CD4-positive, alpha-beta memory T cell (primary cell): ENCODE data around the gene HSPA12B. TPM values are rescaled to one million over a fixed set of nuclear protein-coding genes. Genes with fewer than 3 reads are reported as not detected.

ENCODE experiments used
- CTCF ChIA-PET: fragments of 350-600 bp; sonication (Branson Sonifier 250); formaldehyde crosslinking; loops from one replicate; lab custom pipeline; 2021; ENCODE audit warnings: inconsistent platforms; ENCODE audit not compliant: partially characterized antibody; lab: Charles Lee
- POLR2A ChIA-PET: fragments of 350-600 bp; sonication (Branson Sonifier 250); formaldehyde crosslinking; loops from one replicate; lab custom pipeline; 2021; ENCODE audit not compliant: partially characterized antibody; lab: Charles Lee
- DNase-seq, 5 donors: peaks; one replicate each; pipeline versions ENCODE4 v3.0.0 to v3.0.0-alpha.2; 2020 to 2022; ENCODE audit warnings: mixed read lengths in 1 of 5
- H3K27ac ChIP-seq: one replicate; pipeline ENCODE4 v1.7.0; 2013; ENCODE audit warnings: low read depth, low read length
- H3K27me3 ChIP-seq: 2 replicates; pipeline ENCODE4 v1.7.0; 2013; ENCODE audit warnings: mild to moderate bottlenecking, low read length, moderate library complexity; ENCODE audit not compliant: insufficient read depth
- H3K36me3 ChIP-seq: 2 replicates; pipeline ENCODE4 v1.7.0; 2013; ENCODE audit warnings: mild to moderate bottlenecking, low read length, moderate library complexity; ENCODE audit not compliant: insufficient read depth
- H3K4me1 ChIP-seq: 2 replicates; pipeline ENCODE4 v1.7.0; 2013; ENCODE audit warnings: mild to moderate bottlenecking, low read length, moderate library complexity; ENCODE audit not compliant: insufficient read depth
- H3K4me3 ChIP-seq, 2 donors: one replicate each; pipeline ENCODE4 v1.7.0; 2013; ENCODE audit warnings: low read length in 2 of 2, mild to moderate bottlenecking in 1 of 2
- H3K9me3 ChIP-seq, 2 donors: one replicate each; pipeline ENCODE4 v1.7.0; 2013; ENCODE audit warnings: low read length in 2 of 2, control low read depth in 1 of 2; ENCODE audit not compliant: control insufficient read depth in 1 of 2
- H3K27ac Mint-ChIP-seq, 7 donors: one replicate each; pipeline ENCODE4 v1.8.0; 2020 to 2021; ENCODE audit warnings: mixed read lengths in 7 of 7, mild to moderate bottlenecking in 6 of 7, inconsistent platforms in 3 of 7, moderate library complexity in 3 of 7
- H3K27me3 Mint-ChIP-seq, 2 donors: one replicate each; pipeline ENCODE4 v1.8.0; 2020 to 2021; ENCODE audit warnings: mixed read lengths in 2 of 2
- H3K36me3 Mint-ChIP-seq, 2 donors: one replicate each; pipeline ENCODE4 v1.8.0; 2020 to 2021; ENCODE audit warnings: mixed read lengths in 2 of 2, inconsistent platforms in 1 of 2, mild to moderate bottlenecking in 1 of 2
- H3K4me1 Mint-ChIP-seq, 4 donors: one replicate each; pipeline ENCODE4 v1.8.0; 2020 to 2021; ENCODE audit warnings: mixed read lengths in 4 of 4, mild to moderate bottlenecking in 1 of 4
- H3K4me3 Mint-ChIP-seq, 8 donors: one replicate each; pipeline ENCODE4 v1.8.0; 2020 to 2021; ENCODE audit warnings: mixed read lengths in 8 of 8, mild to moderate bottlenecking in 7 of 8, moderate library complexity in 6 of 8, inconsistent platforms in 3 of 8
- H3K9me3 Mint-ChIP-seq, 8 donors: one replicate each; pipeline ENCODE4 v1.8.0; 2020 to 2021; ENCODE audit warnings: mixed read lengths in 8 of 8, mild to moderate bottlenecking in 5 of 8, inconsistent platforms in 3 of 8, moderate library complexity in 1 of 8
- intact Hi-C: fragments of 100-400 bp; cut with micrococcal nuclease; formaldehyde crosslinking; loops from one replicate; pipeline ENCODE4 v1.15.1; 2023
- polyA plus RNA-seq, 2 donors: library from polyadenylated mRNA; unstranded; fragments of 300-500 nt; fragmentation: Illumina TruSeq; gene quantifications; one replicate each; pipeline ENCODE4 v1.2.3, GENCODE V29; 2021
- total RNA-seq, 2 experiments: library from RNA; stranded (reverse); gene quantifications; one replicate each; pipeline ENCODE4 v1.2.3, GENCODE V29; 2021

Gene HSPA12B
- total and polyA plus RNA-seq, 4 experiments from 2014 or later, result 0.22 TPM; not detected in 3

DNA sequence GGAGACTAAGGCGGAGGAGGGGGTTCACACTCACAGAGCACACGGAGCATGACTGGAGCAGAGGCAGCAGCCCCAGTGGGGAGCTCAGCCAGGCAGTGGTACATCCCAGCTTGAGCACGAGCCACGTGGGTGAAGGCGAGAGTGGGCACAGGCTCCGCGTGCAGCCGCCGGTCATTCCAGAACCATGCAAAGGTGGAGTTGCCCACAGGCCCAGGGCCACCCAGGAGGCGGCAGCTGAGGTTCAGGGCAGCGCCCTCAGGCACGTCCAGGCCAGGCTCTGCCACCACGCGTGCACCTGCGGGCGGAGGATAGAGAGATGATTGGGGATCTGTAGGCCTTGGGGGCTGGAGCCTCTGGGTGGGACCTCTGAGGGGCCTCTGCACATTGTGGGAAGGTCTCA, 41.2 kb upstream of the HSPA12B start:
- Histone ChIP-seq H3K27me3 (no peaks in the 10 kb centered on the region), H3K4me3 (no peak overlapping the region), H3K9me3 (no peaks in the 10 kb centered on the region), H3K27ac (no peak overlapping the region), H3K36me3 (no peaks in the 10 kb centered on the region), H3K4me1 (no peaks in the 10 kb centered on the region)
- H3K27ac Mint-ChIP-seq, result no peak overlapping the region
- H3K27me3 Mint-ChIP-seq, result peaks cover 5% of the 10 kb centered on the region in 2 donors
- H3K4me1 Mint-ChIP-seq, result no peaks in the 10 kb centered on the region
- DNase-seq, result no peak
- POLR2A ChIA-PET, result no interaction called here
- no peaks in the 10 kb centered on the region for H3K36me3 Mint-ChIP-seq
- H3K9me3 Mint-ChIP-seq, result peaks cover 0 to under 1% (median 0%) of the 10 kb centered on the region in 8 donors
- intact Hi-C loops, result no loop called here
- H3K4me3 Mint-ChIP-seq, result no peak overlapping the region
- CTCF ChIA-PET, result no interaction called here

DNA sequence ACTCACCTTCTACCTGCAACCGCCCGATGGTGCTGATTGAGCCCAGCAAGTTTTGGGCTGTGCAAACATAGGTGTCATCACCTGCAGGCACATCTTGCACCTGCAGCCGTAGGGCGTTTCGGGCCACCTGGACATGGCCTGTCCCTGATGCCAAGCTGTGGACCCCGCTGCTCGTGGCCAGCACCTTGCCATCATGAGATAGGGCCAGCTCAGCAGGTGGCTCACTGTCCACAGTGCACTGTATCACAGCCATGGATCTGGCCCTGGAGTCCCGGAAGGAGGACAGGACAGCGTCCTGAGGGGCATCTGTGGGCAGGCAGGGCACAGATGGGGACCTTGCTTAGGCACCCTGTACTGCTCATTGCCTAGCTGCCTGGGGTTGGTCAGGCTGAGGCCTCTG, 40.6 kb upstream of the HSPA12B start:
- Histone ChIP-seq H3K27me3 (no peaks in the 10 kb centered on the region), H3K27ac (no peak overlapping the region), H3K9me3 (no peaks in the 10 kb centered on the region), H3K4me3 (no peak overlapping the region), H3K36me3 (no peaks in the 10 kb centered on the region), H3K4me1 (no peaks in the 10 kb centered on the region)
- DNase-seq, result no peak
- Mint-ChIP-seq H3K36me3 (no peaks in the 10 kb centered on the region), H3K4me1 (no peaks in the 10 kb centered on the region), H3K4me3 (no peak overlapping the region), H3K27me3 (peaks cover 2 to 3% of the 10 kb centered on the region in 2 donors), H3K9me3 (peaks cover 0 to 2% (median 0%) of the 10 kb centered on the region in 8 donors), H3K27ac (no peak overlapping the region)
- ChIA-PET CTCF (interaction anchor here (0.9 kb wide), 1 partner anchor 19 kb away, joined by 5 read pairs; no protein-coding TSS in a partner anchor), POLR2A (no interaction called here)
- intact Hi-C loops, result no loop called here

DNA sequence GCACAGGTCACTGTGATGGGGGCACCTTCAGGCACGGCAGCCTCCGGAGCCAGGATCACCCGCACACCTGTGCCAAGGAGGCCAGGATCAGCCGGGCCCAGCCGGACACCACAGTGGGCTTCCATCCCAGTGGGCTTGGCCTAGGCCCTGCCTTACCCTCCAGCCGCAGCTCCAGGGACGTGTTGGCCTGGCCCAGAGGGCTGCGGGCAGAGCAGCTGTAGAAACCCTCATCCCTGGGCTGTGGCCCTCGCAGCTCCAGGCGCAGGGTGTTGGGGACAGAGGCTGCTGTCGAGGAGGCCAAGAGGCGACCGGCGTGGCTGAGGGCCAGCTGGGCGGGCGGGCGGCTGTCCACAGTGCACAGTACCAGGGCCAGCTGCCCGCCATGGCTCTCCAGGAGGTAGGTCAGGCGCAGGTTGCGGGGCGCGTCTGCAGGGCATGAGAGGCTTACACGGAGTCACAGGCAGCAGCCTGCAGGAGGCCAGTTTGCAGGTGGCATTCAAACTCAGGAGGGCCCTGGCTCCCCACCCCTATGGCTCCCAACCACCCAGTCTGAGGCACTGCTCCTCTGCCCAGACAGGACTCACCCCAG, 39.7 kb upstream of the HSPA12B start:
- H3K36me3 ChIP-seq, result no peaks in the 10 kb centered on the region
- no peak overlapping the region for H3K27ac ChIP-seq
- DNase-seq, result no peak
- H3K4me1 ChIP-seq, result no peaks in the 10 kb centered on the region
- no peak overlapping the region for H3K4me3 ChIP-seq
- no peaks in the 10 kb centered on the region for H3K4me1 Mint-ChIP-seq
- H3K27me3 ChIP-seq, result no peaks in the 10 kb centered on the region
- H3K27ac Mint-ChIP-seq, result no peak overlapping the region
- intact Hi-C loops, result no loop called here
- H3K9me3 ChIP-seq, result no peaks in the 10 kb centered on the region
- H3K36me3 Mint-ChIP-seq, result no peaks in the 10 kb centered on the region
- H3K4me3 Mint-ChIP-seq, result no peak overlapping the region
- ChIA-PET CTCF (interaction anchor here (0.9 kb wide), 1 partner anchor 18 kb away, joined by 5 read pairs; no protein-coding TSS in a partner anchor), POLR2A (no interaction called here)
- no peaks in the 10 kb centered on the region for H3K27me3 Mint-ChIP-seq
- H3K9me3 Mint-ChIP-seq, result peaks cover 0 to 2% (median 0%) of the 10 kb centered on the region in 8 donors

DNA sequence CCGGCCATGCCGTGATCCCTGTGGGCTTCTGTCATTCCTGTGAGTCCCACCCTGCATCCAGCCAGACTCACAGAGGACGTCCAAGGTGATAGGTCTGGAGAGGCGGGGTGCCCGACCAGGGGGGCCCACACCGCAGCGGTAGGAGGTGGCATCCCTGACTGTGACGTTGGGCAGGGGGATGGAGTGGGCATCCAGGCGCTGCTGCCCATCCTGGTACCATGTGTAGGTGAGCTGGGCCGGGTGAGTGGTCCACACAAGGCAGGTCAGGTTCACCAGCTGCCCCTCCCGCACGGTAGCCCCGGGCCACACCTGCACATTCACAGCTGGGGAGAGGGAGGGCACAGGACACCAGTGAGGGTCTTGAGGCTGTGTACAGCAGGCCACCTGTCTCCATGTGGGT, 39.1 kb upstream of the HSPA12B start:
- CTCF ChIA-PET, result no interaction called here
- POLR2A ChIA-PET, result no interaction called here
- Mint-ChIP-seq H3K4me1 (no peaks in the 10 kb centered on the region), H3K36me3 (no peaks in the 10 kb centered on the region), H3K27ac (no peak overlapping the region), H3K9me3 (peaks cover 0 to 2% (median 0%) of the 10 kb centered on the region in 8 donors), H3K27me3 (no peaks in the 10 kb centered on the region), H3K4me3 (no peak overlapping the region)
- intact Hi-C loops, result no loop called here
- no peak for DNase-seq
- Histone ChIP-seq H3K4me3 (no peak overlapping the region), H3K36me3 (no peaks in the 10 kb centered on the region), H3K27me3 (no peaks in the 10 kb centered on the region), H3K27ac (no peak overlapping the region), H3K4me1 (no peaks in the 10 kb centered on the region), H3K9me3 (no peaks in the 10 kb centered on the region)

DNA sequence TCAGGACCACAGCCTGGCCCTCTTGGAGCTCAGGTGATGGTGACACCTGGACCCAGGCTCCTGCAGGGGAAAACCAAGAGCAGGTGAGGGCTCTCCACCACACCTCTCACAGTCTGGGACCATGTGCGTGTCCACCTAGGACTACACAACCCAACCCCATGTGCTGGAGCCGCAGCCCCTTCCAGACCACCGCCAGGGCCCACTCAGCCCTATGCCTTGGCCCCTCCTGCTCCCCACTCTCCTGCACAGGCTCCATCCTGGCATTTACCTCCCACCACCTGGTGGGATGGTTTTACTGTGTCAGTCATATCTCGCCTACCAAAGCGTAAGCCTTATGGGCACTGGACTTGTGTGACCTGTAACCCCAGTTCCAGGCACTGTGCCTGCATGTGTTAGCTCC, 37.6 kb upstream of the HSPA12B start:
- intact Hi-C loops, result no loop called here
- H3K27me3 Mint-ChIP-seq, result peaks cover 2% of the 10 kb centered on the region in 2 donors
- H3K27me3 ChIP-seq, result no peaks in the 10 kb centered on the region
- no peak overlapping the region for H3K27ac Mint-ChIP-seq
- ChIA-PET CTCF (interaction anchor here (3.3 kb wide), 1 partner anchor 15 kb away, joined by 13 read pairs; no protein-coding TSS in a partner anchor), POLR2A (no interaction called here)
- H3K36me3 ChIP-seq, result no peaks in the 10 kb centered on the region
- H3K27ac ChIP-seq, result no peak overlapping the region
- H3K36me3 Mint-ChIP-seq, result no peaks in the 10 kb centered on the region
- H3K4me3 Mint-ChIP-seq, result no peak overlapping the region
- H3K4me1 Mint-ChIP-seq, result no peaks in the 10 kb centered on the region
- no peak for DNase-seq
- no peaks in the 10 kb centered on the region for H3K4me1 ChIP-seq
- no peak overlapping the region for H3K4me3 ChIP-seq
- no peaks in the 10 kb centered on the region for H3K9me3 ChIP-seq
- peaks cover 0 to 2% (median 0%) of the 10 kb centered on the region in 8 donors for H3K9me3 Mint-ChIP-seq

DNA sequence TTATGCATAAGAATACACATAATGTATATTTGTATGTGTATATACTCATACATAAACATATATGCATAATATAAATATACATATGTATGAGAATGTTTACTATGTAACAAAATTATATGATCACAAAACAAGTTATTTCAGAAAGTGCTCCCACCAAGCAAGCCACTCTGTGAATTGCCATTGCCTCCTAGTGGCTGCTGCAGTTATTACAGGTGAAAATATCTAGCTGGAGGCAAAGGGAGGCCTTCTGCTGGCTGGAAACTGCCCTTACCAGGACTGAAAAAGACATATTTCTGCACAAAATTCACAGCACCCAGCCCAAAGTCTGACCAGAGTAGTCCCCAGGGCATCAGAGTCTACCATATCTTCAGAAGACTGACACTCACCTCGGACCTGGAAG, 36.3 kb upstream of the HSPA12B start:
- Mint-ChIP-seq H3K4me3 (no peak overlapping the region), H3K36me3 (no peaks in the 10 kb centered on the region), H3K9me3 (peaks cover 0 to 2% (median 0%) of the 10 kb centered on the region in 8 donors), H3K27ac (no peak overlapping the region), H3K4me1 (no peaks in the 10 kb centered on the region), H3K27me3 (peaks cover 2% of the 10 kb centered on the region in 2 donors)
- ChIA-PET CTCF (interaction anchor here (1.4 to 3.3 kb wide), 2 partner anchors 14 to 19 kb away, joined by 7 to 13 read pairs; no protein-coding TSS in a partner anchor), POLR2A (no interaction called here)
- no peak overlapping the region for H3K27ac ChIP-seq
- no peak overlapping the region for H3K4me3 ChIP-seq
- no peak for DNase-seq
- H3K27me3 ChIP-seq, result no peaks in the 10 kb centered on the region
- intact Hi-C loops, result no loop called here
- H3K4me1 ChIP-seq, result no peaks in the 10 kb centered on the region
- no peaks in the 10 kb centered on the region for H3K36me3 ChIP-seq
- no peaks in the 10 kb centered on the region for H3K9me3 ChIP-seq

DNA sequence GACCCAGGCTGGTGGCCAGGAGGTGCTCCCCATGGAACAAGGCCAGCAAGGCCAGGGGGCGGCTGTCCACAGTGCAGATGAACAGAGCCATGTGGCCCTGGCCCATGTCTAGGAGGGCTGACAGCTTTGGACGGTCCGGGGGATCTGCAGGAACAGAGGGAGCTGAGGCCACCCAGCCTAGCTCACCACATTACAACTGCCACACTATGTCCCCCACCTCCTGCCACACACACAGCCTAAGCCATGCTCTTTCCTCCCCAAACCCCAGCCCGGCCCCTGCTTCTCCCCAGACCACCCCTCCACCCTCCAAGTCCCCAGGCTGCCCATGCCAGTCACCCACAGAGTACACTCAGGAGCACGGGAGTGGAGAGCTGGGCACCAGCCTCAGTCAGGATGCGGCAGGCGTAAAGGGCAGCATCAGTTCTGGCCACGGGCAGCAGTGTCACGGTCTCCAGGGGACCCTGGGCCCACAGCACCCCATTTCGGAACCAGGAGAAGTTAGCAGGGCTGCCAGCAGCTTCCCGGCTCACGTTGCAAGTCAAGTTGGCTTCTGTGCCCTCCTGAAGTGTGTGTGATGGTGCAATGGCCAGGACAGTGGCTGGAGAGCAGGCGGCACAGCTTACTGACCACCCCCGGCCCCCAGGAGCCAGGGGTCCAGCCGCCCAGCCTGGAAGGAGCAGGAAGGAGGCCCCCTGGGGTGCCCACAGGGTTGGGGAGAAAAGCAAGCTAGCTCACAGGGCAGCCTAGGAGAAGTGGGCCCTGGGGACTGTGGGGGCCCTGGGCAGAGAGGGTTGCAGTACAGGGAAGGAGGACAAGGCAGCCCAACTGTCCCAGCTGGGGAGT, 35.5 kb upstream of the HSPA12B start:
- no peak for DNase-seq
- no peak overlapping the region for H3K27ac ChIP-seq
- H3K4me3 Mint-ChIP-seq, result no peak overlapping the region
- no peaks in the 10 kb centered on the region for H3K4me1 ChIP-seq
- no peaks in the 10 kb centered on the region for H3K36me3 ChIP-seq
- ChIA-PET POLR2A (no interaction called here), CTCF (interaction anchor here (1.4 to 3.3 kb wide), 2 partner anchors 13 to 20 kb away, joined by 7 to 13 read pairs; no protein-coding TSS in a partner anchor)
- intact Hi-C loops, result no loop called here
- no peak overlapping the region for H3K4me3 ChIP-seq
- peaks cover 2% of the 10 kb centered on the region in 2 donors for H3K27me3 Mint-ChIP-seq
- H3K27me3 ChIP-seq, result no peaks in the 10 kb centered on the region
- H3K9me3 ChIP-seq, result no peaks in the 10 kb centered on the region
- H3K27ac Mint-ChIP-seq, result no peak overlapping the region
- H3K9me3 Mint-ChIP-seq, result peaks cover 0 to 2% (median 0%) of the 10 kb centered on the region in 8 donors
- H3K36me3 Mint-ChIP-seq, result no peaks in the 10 kb centered on the region
- H3K4me1 Mint-ChIP-seq, result no peaks in the 10 kb centered on the region
